GM12878 (cell line): Measurements from ENCODE around the gene ADGRV1. TPM values are rescaled to one million over a fixed set of nuclear protein-coding genes. Genes with fewer than 3 reads are reported as not detected.

Experiments
- ATAC-seq: fragments of 200-7000 bp; cut with Tn5 transposase; 3 replicates; pipeline ENCODE4 v1.9.1; 2020; ENCODE audit warnings: mild to moderate bottlenecking, moderate library complexity
- BruUV-seq: library from RNA; stranded (reverse); fragments of 400-500 nt; replicated peaks from 2 replicates; lab custom pipeline; 2021; lab: Mats Ljungman, UMichigan
- CTCF ChIA-PET: fragments of 300-600 bp; sonication (Branson Sonifier 250); formaldehyde crosslinking; extraction: SDS; loops from one replicate; lab custom pipeline; 2021; ENCODE audit warnings: inconsistent platforms; lab: Yijun Ruan, JAX
- POLR2A ChIA-PET: fragments of 350-600 bp; formaldehyde crosslinking; extraction: SDS; loops from one replicate; lab custom pipeline; 2021; ENCODE audit warnings: inconsistent platforms; lab: Charles Lee
- RAD21 ChIA-PET: fragments of 300-600 bp; sonication (Branson Sonifier 250); formaldehyde crosslinking; loops from one replicate; lab custom pipeline; 2023; ENCODE audit warnings: antibody characterized with exemption; ENCODE audit not compliant: unreplicated experiment; lab: Charles Lee
- SMC1A ChIA-PET: fragments of 300-600 bp; sonication (Branson Sonifier 250); formaldehyde crosslinking; loops from one replicate; lab custom pipeline; 2023; ENCODE audit not compliant: unreplicated experiment, uncharacterized antibody; lab: Charles Lee
- DNase-seq: peaks from one replicate; pipeline ENCODE4 v3.0.0-alpha.2; 2011; ENCODE audit warnings: low read depth, low spot score
- FAIRE-seq: peaks from 3 replicates; lab custom pipeline; 2011; peaks lifted over from hg19 to GRCh38; lab: Jason Lieb, UNC
- H2AFZ ChIP-seq: 2 replicates; pipeline ENCODE4 v1.6.0; 2011; ENCODE audit warnings: low read depth, low read length, control low read depth; ENCODE audit not compliant: control insufficient read depth
- H3K27ac ChIP-seq: 2 replicates; pipeline ENCODE4 v1.5.1; 2011; ENCODE audit warnings: control low read depth; ENCODE audit not compliant: control insufficient read depth, insufficient read depth
- H3K27me3 ChIP-seq, 2 experiments: replicated peaks in 1 of 2; 2 replicates each; pipeline versions ENCODE4 v1.6.0 to v1.6.1; 2011; ENCODE audit warnings: low read length in 1 of 2; ENCODE audit not compliant: control insufficient read depth in 2 of 2, insufficient read depth in 2 of 2
- H3K36me3 ChIP-seq, 2 experiments: 2 replicates each; pipeline ENCODE4 v1.5.1; 2011; ENCODE audit warnings: low read length in 1 of 2; ENCODE audit not compliant: control insufficient read depth in 2 of 2, insufficient read depth in 2 of 2
- H3K4me1 ChIP-seq: 2 replicates; pipeline ENCODE4 v1.6.1; 2011; ENCODE audit warnings: mild to moderate bottlenecking, low read length, moderate library complexity, mixed read lengths; ENCODE audit not compliant: control insufficient read depth, insufficient read depth
- H3K4me2 ChIP-seq: 2 replicates; pipeline ENCODE4 v1.6.0; 2011; ENCODE audit warnings: control low read depth; ENCODE audit not compliant: control insufficient read depth, insufficient read depth
- H3K4me3 ChIP-seq: fragments of 200-600 bp; sonication (generic); 2 replicates; pipeline ENCODE4 v1.5.1; 2016
- H3K79me2 ChIP-seq: 2 replicates; pipeline ENCODE4 v1.6.0; 2011; ENCODE audit warnings: low read length; ENCODE audit not compliant: control insufficient read depth, insufficient read depth
- H3K9ac ChIP-seq: 2 replicates; pipeline ENCODE4 v1.8.0; 2011; ENCODE audit warnings: low read length, control low read depth, mixed read lengths; ENCODE audit not compliant: control insufficient read depth, insufficient read depth
- H3K9me3 ChIP-seq: replicated peaks from 3 replicates; pipeline ENCODE4 v1.5.1; 2011; ENCODE audit warnings: mild to moderate bottlenecking, low read length; ENCODE audit not compliant: control insufficient read depth, insufficient read depth
- H4K20me1 ChIP-seq: 2 replicates; pipeline ENCODE4 v1.6.0; 2011; ENCODE audit not compliant: control insufficient read depth, insufficient read depth
- ETV6 ChIP-seq, 2 experiments: fragments of 450-650 bp in 1 of 2; IDR thresholded peaks in 1 of 2; conservative IDR thresholded peaks in 1 of 2; 2 replicates each; pipeline ENCODE4 v1.6.1; 2014; ENCODE audit warnings: antibody characterized with exemption in 1 of 2, borderline replicate concordance in 1 of 2, low read depth in 1 of 2, mild to moderate bottlenecking in 1 of 2, moderate library complexity in 1 of 2
- KLF5 ChIP-seq: fragments of 450-650 bp; IDR thresholded peaks from 2 replicates; pipeline ENCODE4 v1.6.1; 2014; ENCODE audit warnings: mild to moderate bottlenecking; ENCODE audit not compliant: partially characterized antibody
- MEF2A ChIP-seq: IDR thresholded peaks from 2 replicates; pipeline ENCODE4 v1.6.1; 2011; ENCODE audit warnings: low read depth, mild to moderate bottlenecking, low read length, moderate library complexity; ENCODE audit not compliant: insufficient read depth
- MYC ChIP-seq: IDR thresholded peaks from 2 replicates; pipeline ENCODE4 v1.6.1; 2011; ENCODE audit warnings: mild to moderate bottlenecking, low read length, moderate library complexity, inconsistent platforms; ENCODE audit not compliant: insufficient read depth, insufficient replicate concordance, insufficient read length, severe bottlenecking
- NR2C1 ChIP-seq: fragments of 450-650 bp; IDR thresholded peaks from 2 replicates; pipeline ENCODE4 v1.6.1; 2017; ENCODE audit warnings: antibody characterized with exemption, mild to moderate bottlenecking, moderate library complexity
- NR2F1 ChIP-seq: fragments of 450-650 bp; conservative IDR thresholded peaks from 2 replicates; pipeline ENCODE4 v1.6.1; 2017; ENCODE audit warnings: mild to moderate bottlenecking
- SIX5 ChIP-seq: IDR thresholded peaks from 2 replicates; pipeline ENCODE4 v1.6.1; 2011; ENCODE audit warnings: mild to moderate bottlenecking, low read depth, low read length, moderate library complexity; ENCODE audit not compliant: severe bottlenecking
- SREBF1 ChIP-seq: IDR thresholded peaks from 2 replicates; pipeline ENCODE4 v1.6.1; 2012; ENCODE audit warnings: mild to moderate bottlenecking, low read length
- SUZ12 ChIP-seq: fragments of 200-600 bp; sonication (generic); IDR thresholded peaks from one replicate; pipeline ENCODE4 v1.6.1; 2018; ENCODE audit warnings: antibody characterized with exemption, mild to moderate bottlenecking; ENCODE audit not compliant: unreplicated experiment
- WGBS: methylation state at CpG from one replicate; pipeline ENCODE4 v1.1.6; 2016; ENCODE audit warnings: low lambda C conversion rate; ENCODE audit not compliant: insufficient replicate concordance, insufficient coverage; ENCODE audit errors: missing lambda C conversion rate; 5-methylcytosine and 5-hydroxymethylcytosine counted together
- in situ Hi-C: fragments of 300-500 bp; cut with MboI; formaldehyde crosslinking; loops from 9 replicates; pipeline ENCODE4 v1.14.3; 2018; ENCODE audit warnings: mixed read lengths
- intact Hi-C: fragments of 100-400 bp; cut with micrococcal nuclease; formaldehyde crosslinking; loops from one replicate; pipeline ENCODE4 v1.14.2; 2022; ENCODE audit not compliant: unreplicated experiment
- polyA plus RNA-seq, 11 experiments: library from polyadenylated mRNA; depleted of rRNA in 4 of 11; unstranded in 6 of 11; stranded (reverse) in 5 of 11; fragments of >200 nt; fragmentation: Nextera tagmentation in 4 of 11; fragmentation: Illumina TruSeq in 1 of 11; extraction: Ambion mirVana in 4 of 11; extraction: Trizol in 1 of 11; gene quantifications; 1 replicate in 1 of 11; 2 replicates in 10 of 11; pipeline versions ENCODE4 v1.2.1 to v1.2.3, GENCODE V29; 2011 to 2016; ENCODE audit warnings: inconsistent platforms in 2 of 11, missing spikeins in 2 of 11, low read depth in 1 of 11
- total RNA-seq, 4 experiments: library from RNA; depleted of rRNA in 3 of 4; stranded (reverse); fragments of >200 nt in 3 of 4; fragmentation: Illumina TruSeq in 1 of 4; extraction: Trizol in 1 of 4; gene quantifications; 2 replicates each; pipeline versions ENCODE4 v1.2.1 to v1.2.3, GENCODE V29; 2013 to 2021
- TF ChIP-seq, protein P1 (sequence below): IDR thresholded peaks from 2 replicates; pipeline ENCODE4 v1.6.1; 2011; ENCODE audit warnings: low read depth, mild to moderate bottlenecking, low read length, moderate library complexity, borderline replicate concordance; ENCODE audit errors: extremely low read depth
- TF ChIP-seq, protein P2 (sequence below): fragments of 450-650 bp; IDR thresholded peaks from 2 replicates; pipeline ENCODE4 v1.6.1; 2017; ENCODE audit warnings: mild to moderate bottlenecking
- TF ChIP-seq, protein P3 (sequence below): IDR thresholded peaks from 2 replicates; pipeline ENCODE4 v1.6.1; 2012; ENCODE audit warnings: low read length, inconsistent platforms

Gene ADGRV1
- total and polyA plus RNA-seq, 10 of the 15 experiments (the other 5 are each of a cell fraction or from before 2014, with no cell fraction given): 0.04 to 8.1 (median 0.16) TPM; not detected in 1

DNA sequence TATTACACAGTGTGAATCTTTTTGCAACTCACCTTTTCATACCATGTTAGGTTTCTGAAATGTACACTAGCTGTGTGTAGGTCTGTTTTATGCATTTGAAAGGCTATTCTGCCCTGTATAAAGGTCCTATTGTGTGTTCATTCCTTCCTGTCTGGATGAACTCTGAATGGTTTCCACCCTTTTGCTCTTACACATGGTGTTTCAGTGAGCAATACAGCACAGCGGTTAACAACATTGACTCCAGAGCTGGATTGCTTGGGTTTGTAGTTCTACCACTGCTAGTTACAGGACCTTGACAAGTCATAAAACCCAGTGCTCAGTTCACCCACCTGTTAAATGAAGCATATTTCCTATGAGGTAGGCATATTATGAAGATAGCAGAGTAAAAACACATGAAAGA, 331.6 kb downstream of the ADGRV1 start:
- Histone ChIP-seq H3K4me2 (no peak overlapping the region), H3K4me1 (no peaks in the 10 kb centered on the region), H3K4me3 (no peak overlapping the region), H3K79me2 (no peaks in the 10 kb centered on the region), H3K36me3 (no peaks in the 10 kb centered on the region), H3K27me3 (no peaks in the 10 kb centered on the region), H4K20me1 (no peaks in the 10 kb centered on the region), H3K9me3 (no peaks in the 10 kb centered on the region), H3K27ac (no peak overlapping the region), H2AFZ (no peak overlapping the region), H3K9ac (no peak overlapping the region)
- ATAC-seq (no peak), DNase-seq (no peak), FAIRE-seq (no peak)
- WGBS: 96% methylated on average over 1 of the region's 1 CpG
- CTCF ChIA-PET: interaction anchor here (0.6 kb wide), 1 partner anchor 8 kb away, joined by 4 read pairs; no protein-coding TSS in a partner anchor
- POLR2A ChIA-PET: interaction anchor here (0.9 kb wide), 1 partner anchor 28 kb away, joined by 3 read pairs; no protein-coding TSS in a partner anchor
- BruUV-seq: no TSS peak
- RAD21 ChIA-PET: no interaction called here
- TF ChIP-seq SUZ12 (no peak), ETV6 (conservative IDR thresholded peaks at IDR 0.05 in 1 of 2, IDR thresholded peaks at IDR 0.05 in 1 of 2; ENCODE audit: borderline replicate concordance in 1 of 2, low read depth in 1 of 2) (no peak), SIX5 (no peak)
- TF ChIP-seq, protein P1, sequence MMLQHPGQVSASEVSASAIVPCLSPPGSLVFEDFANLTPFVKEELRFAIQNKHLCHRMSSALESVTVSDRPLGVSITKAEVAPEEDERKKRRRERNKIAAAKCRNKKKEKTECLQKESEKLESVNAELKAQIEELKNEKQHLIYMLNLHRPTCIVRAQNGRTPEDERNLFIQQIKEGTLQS: no peak
- SMC1A ChIA-PET: interaction anchor here (0.7 kb wide), 1 partner anchor 28 kb away, joined by 3 read pairs; no protein-coding TSS in a partner anchor
- intact Hi-C loops: no loop called here
- in situ Hi-C loops: no loop called here

DNA sequence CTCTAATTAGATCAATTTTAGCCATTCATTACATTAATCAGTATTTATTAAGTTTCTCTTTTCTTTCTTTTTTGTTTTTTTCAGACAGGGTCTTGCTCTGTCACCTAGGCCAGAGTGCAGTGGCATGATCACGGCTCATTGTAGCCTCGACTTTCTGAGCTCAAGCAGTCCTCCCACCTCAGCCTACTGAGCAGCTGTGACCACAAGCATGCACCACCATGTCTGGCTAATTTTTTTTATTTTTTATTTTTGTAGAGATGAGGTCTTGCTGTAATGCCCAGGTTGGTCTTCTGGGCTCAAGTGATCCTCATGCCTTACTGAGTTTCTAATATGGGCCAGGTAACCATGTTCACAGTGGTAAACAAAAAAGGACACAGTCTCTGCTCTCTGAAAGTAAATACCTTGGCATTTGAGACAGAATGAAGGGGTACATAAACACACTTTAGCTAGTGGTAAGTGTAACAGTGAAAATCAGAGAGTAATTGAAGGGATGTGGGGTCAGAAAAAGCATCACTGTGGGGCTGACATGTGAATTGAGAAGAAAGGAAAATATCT, 336.3 kb downstream of the ADGRV1 start:
- FAIRE-seq (no peak), ATAC-seq (no peak), DNase-seq (no peak)
- SMC1A ChIA-PET: interaction anchor here (0.6 kb wide), 1 partner anchor 225 kb away, joined by 3 read pairs; no protein-coding TSS in a partner anchor
- Histone ChIP-seq H3K36me3 (no peaks in the 10 kb centered on the region), H3K9me3 (no peaks in the 10 kb centered on the region), H3K27ac (no peak overlapping the region), H3K9ac (no peak overlapping the region), H3K79me2 (no peaks in the 10 kb centered on the region), H3K4me1 (no peaks in the 10 kb centered on the region), H3K4me3 (no peak overlapping the region), H3K4me2 (no peak overlapping the region), H3K27me3 (no peaks in the 10 kb centered on the region; a peak in 1 of 4 replicates), H4K20me1 (no peaks in the 10 kb centered on the region), H2AFZ (no peak overlapping the region)
- POLR2A ChIA-PET: no interaction called here
- CTCF ChIA-PET: interaction anchor here (0.7 to 1.1 kb wide), 2 partner anchors 29 to 490 kb away, joined by 3 read pairs; no protein-coding TSS in a partner anchor
- in situ Hi-C loops: no loop called here
- intact Hi-C loops: no loop called here
- RAD21 ChIA-PET: no interaction called here
- 34% methylated on average over 2 of the region's 2 CpGs for WGBS
- BruUV-seq: no TSS peak
- TF ChIP-seq KLF5 (no peak), SIX5 (no peak), NR2F1 (no peak), MYC (no peak), MEF2A (no peak), SREBF1 (no peak), ETV6 (conservative IDR thresholded peaks at IDR 0.05 in 1 of 2, IDR thresholded peaks at IDR 0.05 in 1 of 2; ENCODE audit: borderline replicate concordance in 1 of 2, low read depth in 1 of 2) (no peak), NR2C1 (no peak)
- TF ChIP-seq, protein P2, sequence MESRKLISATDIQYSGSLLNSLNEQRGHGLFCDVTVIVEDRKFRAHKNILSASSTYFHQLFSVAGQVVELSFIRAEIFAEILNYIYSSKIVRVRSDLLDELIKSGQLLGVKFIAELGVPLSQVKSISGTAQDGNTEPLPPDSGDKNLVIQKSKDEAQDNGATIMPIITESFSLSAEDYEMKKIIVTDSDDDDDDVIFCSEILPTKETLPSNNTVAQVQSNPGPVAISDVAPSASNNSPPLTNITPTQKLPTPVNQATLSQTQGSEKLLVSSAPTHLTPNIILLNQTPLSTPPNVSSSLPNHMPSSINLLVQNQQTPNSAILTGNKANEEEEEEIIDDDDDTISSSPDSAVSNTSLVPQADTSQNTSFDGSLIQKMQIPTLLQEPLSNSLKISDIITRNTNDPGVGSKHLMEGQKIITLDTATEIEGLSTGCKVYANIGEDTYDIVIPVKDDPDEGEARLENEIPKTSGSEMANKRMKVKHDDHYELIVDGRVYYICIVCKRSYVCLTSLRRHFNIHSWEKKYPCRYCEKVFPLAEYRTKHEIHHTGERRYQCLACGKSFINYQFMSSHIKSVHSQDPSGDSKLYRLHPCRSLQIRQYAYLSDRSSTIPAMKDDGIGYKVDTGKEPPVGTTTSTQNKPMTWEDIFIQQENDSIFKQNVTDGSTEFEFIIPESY: no peak
- TF ChIP-seq, protein P3, sequence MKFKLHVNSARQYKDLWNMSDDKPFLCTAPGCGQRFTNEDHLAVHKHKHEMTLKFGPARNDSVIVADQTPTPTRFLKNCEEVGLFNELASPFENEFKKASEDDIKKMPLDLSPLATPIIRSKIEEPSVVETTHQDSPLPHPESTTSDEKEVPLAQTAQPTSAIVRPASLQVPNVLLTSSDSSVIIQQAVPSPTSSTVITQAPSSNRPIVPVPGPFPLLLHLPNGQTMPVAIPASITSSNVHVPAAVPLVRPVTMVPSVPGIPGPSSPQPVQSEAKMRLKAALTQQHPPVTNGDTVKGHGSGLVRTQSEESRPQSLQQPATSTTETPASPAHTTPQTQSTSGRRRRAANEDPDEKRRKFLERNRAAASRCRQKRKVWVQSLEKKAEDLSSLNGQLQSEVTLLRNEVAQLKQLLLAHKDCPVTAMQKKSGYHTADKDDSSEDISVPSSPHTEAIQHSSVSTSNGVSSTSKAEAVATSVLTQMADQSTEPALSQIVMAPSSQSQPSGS: no peak
